Fibroblast of upper back skin (primary cell): ENCODE results near the gene SLC4A4.

Experiments
- DNase-seq: peaks from one replicate; pipeline ENCODE4 v3.0.0-alpha.2; 2013

SLC4A4 gene

DNA sequence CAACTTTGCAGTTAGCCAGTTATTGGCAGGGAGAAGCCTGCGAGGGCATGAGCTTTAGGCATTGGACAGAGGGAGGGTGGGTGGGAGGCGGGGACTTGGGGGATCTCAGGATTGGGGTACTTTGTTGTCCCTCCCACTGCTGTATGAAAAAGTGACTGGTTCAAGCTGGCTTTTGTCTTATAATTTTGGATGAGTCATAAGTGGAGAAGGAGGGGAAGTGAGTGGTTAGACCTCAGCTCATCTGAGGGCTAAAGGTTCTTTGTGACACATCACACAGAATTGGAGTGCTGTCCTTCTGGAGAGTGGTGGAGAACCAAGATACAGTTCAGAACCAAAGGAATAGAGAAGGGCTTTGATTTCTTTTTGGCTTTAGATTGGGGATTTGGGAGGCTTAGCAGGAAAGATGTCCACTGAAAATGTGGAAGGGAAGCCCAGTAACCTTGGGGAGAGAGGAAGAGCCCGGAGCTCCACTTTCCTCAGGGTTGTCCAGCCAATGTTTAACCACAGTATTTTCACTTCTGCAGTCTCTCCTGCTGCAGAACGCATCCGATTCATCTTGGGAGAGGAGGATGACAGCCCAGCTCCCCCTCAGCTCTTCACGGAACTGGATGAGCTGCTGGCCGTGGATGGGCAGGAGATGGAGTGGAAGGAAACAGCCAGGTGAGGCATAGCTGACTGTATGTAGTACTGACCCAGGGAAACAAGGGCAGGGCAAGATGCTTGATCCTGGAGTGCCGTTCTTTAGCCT, at the start of gene SLC4A4:
Gene SLC4A4 (plus strand): TSS at position 175 of the 748 bp plus-strand sequence.
- DNase-seq: peak; percentile 76

DNA sequence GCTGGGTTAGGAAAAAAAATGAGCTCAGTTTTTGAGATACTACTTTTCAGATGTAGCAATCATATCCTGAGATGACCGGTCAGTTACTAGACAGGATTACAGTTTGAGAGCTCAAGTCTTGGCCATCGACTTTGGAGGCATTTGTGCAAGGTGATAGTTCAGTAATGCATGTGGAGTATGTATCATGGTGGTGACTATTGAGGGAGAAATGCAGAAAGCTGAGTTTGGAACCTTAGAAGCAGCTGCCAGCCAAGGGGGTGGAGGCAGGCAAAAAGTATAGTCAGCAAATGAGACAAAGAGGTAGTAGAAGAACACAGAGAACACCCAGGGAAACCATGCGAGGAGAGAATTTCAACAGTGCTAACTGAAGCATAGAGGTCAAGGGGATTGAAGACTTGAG, 48.7 kb upstream of the SLC4A4 start:
- peak; percentile 80 for DNase-seq

DNA sequence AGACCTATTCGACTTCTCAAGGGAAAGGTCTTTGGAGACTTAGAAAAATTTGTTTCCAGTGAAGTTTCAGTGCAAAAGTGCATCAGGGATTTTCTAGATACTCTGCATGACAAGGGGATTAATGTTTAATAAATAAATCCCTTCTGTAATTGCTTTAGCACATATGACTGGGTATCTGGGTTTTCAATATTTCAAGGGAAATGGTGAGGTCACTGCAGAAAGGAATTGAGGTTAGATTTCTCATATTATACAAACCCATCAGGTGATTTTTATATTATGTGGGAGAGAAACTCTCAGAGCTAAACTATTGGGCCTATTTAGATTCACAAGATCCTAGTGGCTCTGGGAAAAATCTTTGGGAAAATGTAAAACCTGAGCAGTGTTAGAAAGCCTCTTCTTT, 48.3 kb upstream of the SLC4A4 start:
- DNase-seq: peak; percentile 20

DNA sequence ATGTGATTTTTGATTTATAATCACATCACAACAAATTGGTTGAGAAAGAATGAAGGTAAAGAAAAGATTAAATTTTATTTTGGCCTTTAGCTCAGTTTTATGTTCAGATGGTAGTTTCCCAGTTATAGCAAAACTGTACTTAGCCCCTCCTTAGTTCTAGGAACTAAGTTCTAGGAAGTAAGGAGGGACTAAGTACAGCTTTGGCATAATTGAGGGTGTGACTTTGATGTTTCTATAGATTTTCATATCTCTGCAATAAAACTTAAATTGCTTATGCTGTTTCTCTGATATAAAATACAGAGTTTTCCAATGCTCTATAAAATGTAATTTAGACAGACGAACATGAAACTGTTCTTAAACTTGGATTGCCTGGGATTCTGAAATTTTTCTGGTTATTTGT, 46.6 kb upstream of the SLC4A4 start:
- no peak for DNase-seq

DNA sequence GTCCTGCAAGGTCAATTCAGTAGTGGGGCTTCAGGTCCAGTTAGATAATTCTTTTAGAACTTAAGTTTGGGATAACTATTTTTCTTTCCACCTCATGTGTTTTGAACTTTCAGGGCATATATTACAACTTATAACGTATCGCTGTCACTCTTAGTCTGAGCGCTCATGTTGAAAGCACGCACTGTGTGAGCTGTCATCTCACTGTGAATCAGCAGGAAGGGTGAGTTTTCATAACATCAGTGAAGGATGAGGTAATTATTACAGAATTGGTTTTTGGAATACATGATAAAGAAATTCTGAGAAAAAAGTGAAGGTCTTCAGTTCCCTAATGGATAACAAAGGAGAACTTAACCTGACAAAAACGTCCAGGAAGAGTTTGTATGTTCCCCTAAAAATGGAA, 45.1 kb upstream of the SLC4A4 start:
- DNase-seq: peak; percentile 74

DNA sequence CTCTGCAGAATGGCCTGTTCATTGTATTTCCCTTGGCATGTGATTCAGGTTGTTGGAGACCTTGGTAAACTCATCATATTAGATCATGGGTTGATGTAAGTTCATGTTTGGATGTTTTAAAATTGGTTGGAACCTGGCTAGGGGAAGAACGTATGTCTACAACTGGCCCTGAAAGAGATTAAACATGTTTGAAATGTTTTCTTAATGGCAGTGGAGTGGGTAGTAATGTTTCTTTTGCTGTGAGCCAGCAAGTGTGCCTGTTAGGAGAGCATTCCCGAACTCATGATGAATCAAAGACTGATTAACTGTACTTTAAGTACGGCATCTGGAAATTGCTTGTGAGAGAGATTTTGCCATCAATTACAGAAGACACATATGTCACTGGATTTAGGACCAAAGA, 44.5 kb upstream of the SLC4A4 start:
- DNase-seq: peak; percentile 27

DNA sequence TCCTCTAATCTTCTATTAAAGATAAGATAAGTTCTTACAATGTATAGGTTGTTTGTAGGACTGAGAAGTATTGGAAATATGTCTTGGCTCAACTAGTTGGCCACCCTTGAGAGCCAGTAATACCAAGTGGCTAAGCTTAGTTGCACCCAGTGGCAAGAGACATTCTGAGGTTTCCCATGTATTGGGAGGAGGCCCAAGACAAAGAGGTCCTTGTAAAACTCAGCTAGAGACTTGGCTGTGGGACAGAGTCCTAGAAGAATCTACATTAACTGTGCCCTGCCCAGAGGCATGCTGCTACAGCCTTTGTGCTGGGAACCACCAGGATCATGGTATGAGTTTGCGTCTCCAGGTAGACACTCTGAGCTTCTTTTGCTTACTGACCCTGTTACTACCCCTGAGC, 41.9 kb upstream of the SLC4A4 start:
- no peak for DNase-seq

DNA sequence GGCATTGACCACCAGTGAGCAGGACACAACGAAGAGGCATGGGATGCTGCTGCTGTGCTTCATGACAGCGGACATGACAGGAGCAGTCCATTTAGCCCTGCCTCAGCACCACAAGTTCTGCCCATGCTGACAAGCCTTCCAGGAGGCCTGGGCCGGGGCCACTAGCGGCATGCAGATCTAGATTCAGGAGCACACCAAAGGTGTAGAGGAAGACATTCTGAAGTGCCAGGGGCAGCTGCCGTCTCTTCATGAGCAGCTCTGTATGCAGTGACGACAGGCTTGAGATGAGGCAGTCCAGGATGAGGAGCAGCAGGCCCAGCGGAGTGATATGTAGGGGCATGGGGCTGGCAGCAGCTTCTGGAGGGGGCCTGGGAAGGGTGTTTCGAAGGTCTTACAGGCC, 38.5 kb upstream of the SLC4A4 start:
- DNase-seq: no peak

DNA sequence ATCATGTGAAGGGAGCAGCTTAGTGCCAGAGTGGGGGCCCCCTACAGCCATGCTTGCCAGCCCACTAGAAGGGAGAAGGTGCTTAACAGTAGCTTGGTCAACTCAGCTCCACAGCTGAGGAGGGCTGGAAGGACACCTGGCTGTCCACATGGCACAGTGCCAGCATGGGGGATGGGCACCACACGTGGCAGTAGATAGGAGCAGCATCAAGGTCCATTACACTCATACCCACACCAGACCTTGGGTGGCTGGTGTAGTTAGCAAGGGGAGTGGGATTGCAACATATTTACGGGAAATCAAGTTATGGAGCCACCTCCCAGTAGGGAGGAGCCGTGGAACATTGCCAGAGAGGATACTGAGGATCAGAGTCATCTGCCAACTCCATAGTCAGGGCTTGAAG, 37.9 kb upstream of the SLC4A4 start:
- DNase-seq: no peak

DNA sequence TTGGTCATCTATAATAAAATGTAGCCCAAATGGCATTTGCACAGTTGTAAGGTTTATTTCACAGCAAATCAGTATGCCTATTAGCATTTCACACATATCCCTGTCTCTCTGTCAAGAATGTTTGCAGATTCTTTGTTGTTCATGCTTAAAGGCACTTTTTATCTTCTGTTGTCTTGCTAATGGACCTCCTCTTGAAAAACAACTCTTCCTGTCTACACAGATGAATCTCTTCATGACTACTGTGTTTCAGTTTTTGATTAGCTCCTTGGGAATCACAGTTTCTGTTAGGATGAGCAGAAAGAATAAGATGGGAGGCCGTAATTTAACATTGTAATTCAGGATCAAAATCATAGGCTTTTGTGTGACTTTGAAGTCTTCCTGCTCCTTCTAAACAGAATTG, 35.5 kb upstream of the SLC4A4 start:
- DNase-seq: no peak

DNA sequence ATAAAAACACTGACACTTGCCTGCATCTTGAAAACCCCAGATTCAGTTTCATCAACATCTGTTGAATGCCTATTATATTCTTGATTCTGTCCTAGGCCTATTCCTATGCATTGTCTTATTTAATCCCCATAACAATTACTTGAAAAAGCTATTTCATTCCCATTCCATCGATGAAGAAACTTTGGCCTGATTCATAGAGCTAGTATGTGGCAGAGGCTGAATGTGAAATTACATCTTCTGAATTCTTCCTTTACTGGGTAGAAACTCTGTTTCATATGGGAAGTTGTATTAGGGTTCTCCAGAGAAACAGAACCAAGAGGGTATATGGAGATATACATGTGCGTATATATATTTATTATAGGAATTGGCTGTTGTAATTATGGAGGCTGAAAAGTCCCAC, 35.0 kb upstream of the SLC4A4 start:
- peak; percentile 41 for DNase-seq

DNA sequence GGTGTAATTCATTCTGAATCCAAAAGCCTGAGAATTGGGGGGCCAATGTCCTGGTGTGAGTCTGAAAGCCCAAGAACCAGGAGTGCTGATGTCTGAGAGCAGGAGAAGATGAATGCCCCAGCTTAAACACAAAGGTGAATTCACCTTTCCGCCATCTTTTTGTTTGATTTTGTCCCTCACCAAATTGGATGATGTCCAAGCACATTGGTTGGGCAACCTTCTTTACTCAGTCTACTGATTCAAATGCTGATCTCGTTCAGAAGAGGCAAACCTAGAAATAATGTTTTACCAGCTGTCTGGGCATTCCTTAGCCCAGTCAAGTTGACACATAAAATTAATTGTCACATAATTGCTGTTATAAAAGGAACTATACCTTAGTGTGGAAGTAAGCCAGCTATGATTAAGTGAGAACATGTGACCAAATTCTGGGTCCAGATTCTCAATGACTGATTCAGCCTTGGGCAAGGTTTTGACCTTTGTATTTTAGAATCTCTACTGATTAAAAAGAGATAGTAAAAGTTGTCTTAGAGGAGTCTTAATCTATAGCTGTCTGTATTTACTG, 34.5 kb upstream of the SLC4A4 start:
- DNase-seq: no peak

DNA sequence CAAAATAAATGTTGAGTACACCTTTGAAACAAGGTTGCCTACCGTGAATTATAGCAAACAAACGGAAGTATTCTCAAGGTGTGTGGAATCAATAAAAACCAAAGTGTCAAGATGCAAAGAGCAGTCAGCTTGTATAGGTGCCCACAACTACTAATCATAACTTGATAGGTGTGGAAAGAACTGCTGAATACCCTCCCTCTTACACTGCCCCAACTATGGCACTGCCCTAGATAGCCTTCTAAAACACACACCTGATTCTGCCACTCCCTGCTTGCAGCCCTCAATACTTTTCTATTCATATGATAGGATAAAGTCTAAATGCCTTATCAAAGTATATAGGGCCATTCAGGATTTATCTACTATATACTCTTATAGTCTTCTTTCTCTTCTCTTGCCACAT, 31.1 kb upstream of the SLC4A4 start:
- DNase-seq: no peak

DNA sequence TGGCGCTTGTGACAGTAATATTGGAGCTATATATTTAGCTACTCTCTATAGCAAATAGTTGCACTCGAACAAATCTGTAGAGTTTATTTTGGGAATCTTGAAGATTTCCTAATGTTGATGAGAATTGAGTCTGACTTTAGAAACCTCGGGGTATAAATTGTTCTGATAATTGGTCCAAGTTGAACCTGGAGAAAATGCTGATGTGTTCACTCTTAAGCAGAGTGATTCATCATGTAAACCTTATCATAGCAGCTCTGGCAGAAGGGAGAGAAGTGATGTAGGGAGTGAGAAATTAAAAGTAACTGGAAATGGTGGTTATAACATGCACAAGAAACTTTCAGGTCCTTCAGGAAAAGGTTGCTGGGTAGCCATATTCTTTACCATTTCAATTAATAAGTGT, 16.4 kb upstream of the SLC4A4 start:
- DNase-seq: peak; percentile 35

DNA sequence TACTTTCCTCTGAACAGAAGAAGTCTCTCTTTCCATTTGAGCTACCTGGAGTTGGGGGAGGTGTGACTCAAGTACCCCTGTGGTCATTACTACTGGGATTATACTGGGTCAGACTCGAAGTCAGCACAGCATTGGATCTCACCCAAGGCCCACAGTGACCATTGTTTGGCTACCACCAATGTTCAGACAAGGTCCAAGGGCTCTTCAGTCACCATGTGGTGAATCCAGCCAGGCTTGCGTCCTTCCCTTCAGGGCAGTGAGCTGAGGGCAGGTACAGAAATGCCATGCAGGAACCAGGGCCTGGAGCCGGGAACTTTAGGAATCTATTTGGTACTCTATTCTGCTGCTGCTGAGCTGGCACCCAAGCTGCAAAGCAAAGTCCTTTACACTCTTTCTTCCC, 5.5 kb upstream of the SLC4A4 start:
- DNase-seq: no peak

DNA sequence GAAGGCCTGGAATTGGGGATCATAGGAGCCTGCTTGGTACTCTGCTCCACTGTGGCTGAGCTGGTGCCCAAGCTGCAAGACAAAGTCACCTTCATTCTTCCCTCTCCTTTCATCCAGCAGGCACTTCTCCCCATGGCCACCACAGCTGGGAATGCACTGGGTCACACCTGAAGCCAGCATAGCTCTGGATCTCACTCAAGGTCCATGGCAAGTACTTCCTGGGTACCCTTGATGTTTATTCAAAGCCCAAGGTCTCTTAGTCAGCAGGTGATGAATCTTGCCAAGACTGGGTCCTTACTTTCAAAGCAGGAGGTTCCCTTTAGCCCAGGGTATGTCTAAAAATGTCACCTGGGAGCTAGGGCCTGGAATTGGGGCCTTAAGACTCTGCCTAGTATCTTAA, 4.9 kb upstream of the SLC4A4 start:
- no peak for DNase-seq

DNA sequence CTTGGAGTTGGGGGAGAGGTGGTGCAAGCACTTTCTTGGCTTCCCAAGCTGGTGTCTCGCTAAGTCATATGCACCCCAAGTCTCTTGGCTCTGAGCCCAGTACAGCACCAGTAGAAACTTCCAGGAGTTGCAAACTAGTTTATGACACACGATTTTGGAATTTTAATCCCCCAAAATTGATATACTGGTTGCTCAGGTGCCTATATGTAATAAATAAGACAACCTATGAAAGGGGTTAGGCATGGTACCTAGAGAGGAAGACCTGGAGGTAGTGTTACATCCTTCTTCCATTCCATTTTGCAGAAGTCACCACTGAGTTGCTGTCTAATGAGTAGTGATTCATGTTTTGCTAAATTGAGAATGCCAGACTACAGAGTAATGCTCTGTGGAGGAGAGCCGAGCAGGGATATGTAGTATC, 4.3 kb upstream of the SLC4A4 start:
- DNase-seq: peak; percentile 67

DNA sequence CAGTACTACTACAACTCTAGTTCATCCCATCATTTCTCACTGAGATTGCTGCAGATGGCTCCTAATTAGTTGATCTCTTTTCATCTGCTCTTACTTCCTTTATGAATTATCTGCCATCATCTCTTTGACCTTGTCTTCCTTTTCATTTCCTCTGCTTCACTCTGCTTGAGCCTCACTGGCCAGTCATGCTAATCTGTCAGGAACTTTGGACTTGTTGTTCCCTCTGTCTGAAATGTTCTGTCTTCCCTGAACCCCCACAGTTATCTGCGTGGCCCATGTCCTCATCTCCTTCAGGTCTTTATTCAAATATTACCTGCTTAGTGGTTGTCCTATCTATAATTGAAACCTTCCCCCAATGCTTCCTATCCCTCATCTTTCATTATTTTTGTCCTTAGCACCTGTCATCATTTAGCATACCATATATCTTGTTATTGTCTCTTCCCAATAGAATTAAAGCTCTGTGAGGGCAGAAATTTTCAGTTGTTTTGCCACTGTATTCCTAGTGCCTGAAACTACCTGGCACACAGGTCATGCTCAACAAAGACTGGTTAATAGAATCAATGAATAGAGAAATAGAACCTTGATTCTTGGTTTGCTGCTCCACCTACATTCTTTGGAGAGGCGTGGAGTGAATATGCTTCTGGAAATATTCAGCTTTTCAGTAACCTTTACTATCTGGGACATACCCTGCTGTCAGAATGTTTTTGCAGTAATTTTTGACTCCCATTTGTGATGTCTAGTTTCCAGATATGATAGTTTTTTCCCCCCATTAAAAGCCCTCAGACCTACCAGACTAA, 5.0 kb downstream of the SLC4A4 start:
- DNase-seq: no peak

DNA sequence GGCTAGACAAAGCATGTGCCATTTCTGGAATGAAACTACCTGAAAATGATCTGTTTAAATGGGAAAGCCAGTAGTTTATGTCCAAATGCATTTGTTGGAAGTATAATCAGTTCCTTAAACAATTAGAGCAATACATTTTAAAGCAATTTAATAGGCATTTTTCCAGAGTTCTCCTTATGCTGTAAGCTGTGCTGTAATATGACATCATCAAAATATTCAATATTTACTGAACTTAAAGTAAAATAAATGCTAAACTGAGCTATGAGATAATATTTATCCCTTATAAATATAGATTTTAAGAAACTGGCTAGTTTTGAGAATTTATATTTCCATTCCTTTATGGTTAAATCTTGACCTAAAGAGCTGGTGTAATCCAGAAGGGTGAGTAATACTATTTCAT, 7.9 kb downstream of the SLC4A4 start:
- DNase-seq: no peak

DNA sequence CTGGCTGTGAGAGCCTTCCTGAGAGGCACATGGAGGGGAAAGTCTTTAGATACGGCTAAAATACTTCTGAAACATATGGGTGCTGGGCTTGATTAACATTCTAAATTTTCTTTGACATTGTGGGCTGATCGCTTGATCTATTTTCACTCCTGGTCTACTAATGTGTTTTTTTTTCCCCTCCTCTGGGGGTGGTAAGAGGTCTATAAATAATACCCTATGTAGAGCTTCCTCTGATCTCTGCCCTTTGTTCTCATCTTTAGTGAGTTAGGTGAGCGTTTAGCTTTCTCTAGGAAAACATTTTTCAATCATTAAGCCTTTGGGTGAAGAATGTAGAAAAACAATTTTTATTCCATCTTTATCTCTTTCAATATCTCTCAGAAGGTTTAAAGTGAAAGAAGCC, 9.8 kb downstream of the SLC4A4 start:
- DNase-seq: no peak

DNA sequence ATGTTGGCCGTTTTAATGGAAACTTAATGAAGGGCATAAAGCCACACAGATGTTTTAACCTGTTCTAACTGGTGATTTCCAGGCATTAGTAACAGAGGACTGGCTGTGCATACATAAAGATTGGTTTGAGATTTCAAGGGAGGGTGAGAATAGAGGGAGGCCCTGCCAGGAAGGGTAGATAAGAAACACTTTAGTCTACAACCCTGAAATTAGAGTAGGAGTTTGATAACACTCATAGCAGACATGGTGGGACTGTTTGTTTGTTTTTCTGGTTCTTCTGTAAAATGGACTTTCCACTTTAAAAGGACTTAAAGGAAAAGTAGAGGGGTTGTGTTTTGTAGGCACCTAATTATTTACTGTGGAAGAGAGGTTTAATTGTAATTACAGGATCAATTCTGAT, 16.2 kb downstream of the SLC4A4 start:
- no peak for DNase-seq

DNA sequence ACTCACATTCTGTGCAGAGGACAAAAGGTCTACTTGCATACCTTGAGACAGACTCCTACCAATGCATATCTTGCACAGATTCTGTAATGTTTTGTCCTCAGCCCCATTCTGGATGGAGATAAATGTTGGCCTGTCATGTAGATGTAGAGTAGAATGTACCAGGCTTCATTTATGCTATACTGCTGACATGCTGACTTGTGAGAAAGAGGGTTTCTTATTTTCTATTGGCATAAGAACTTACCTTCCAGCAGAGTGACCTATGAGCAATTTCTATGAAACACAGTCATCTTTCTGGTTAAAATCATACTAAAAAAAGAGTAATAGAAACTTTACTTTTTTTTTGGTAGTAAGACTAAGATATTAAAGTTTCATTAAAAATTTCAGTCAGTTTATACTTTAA, 17.2 kb downstream of the SLC4A4 start:
- no peak for DNase-seq

DNA sequence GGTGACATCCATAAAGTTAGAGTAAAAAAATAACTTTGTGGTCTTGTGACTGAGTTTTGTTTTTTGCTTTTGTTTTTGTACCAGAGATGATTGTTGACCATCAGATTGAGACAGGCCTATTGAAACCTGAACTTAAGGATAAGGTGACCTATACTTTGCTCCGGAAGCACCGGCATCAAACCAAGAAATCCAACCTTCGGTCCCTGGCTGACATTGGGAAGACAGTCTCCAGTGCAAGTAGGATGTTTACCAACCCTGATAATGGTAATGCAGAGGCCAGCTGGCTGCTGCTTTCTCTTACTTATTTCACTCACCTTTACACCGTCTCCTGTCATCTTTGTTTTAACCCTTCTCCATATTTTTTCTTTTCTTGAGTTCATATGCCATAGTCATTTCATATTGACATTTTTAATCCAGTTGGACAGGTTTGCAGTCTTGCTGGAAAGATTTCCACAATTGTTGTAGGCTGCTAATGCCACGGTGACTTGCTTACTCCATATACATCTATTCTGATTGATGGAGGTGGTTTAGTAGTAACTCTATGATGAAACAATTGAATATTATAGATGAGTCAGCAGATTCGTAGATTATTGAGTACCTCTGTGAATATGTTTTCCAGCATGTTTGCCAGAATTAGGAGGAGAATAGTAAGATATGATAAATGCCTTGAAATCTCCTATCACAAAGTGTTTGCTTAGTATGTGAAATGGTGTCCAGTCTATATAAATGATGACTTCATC, 18.3 kb downstream of the SLC4A4 start:
- no peak for DNase-seq

DNA sequence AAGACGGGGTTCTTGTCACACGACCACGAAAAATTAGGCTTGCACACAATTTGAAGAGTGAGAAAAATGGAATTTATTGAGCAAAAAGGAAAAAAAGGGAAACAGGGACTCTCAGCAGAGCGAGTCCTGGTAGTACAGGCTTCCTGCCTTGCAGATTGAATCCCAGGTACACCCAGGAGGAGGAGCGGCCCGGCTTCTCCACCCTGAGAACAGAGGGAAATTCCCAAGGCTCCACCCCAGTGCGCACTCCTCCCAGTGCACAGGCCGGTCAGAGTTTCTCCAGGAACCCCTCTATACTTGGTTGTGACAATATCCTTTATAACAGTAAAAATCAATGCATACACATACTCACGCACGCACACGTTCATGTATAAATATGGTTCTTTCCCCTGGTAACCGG, 22.0 kb downstream of the SLC4A4 start:
- DNase-seq: no peak
